Middle frontal gyrus (tissue), 1 donor: ENCODE measurements around the gene ATG16L1.

Source experiments
- DNase-seq: peaks from one replicate; pipeline ENCODE4 v3.0.0-alpha.2; 2015; ENCODE audit warnings: low spot score; ENCODE audit errors: extremely low spot score

ATG16L1 gene

GRCh38 chr2:233226511-233227031, 24.9 kb upstream of the ATG16L1 start:
- DNase-seq = no peak

- DNase-seq = no peak
Measured at GRCh38 chr2:233227346-233227978, 24.0 kb upstream of the ATG16L1 start.

- DNase-seq = peak; percentile 46
Measured at GRCh38 chr2:233228376-233228775, 23.1 kb upstream of the ATG16L1 start.

GRCh38 chr2:233233618-233234230, 17.7 kb upstream of the ATG16L1 start:
- no peak for DNase-seq

- DNase-seq = no peak
Measured at GRCh38 chr2:233234264-233234663, 17.2 kb upstream of the ATG16L1 start.

GRCh38 chr2:233234996-233235395, 16.5 kb upstream of the ATG16L1 start:
- DNase-seq = no peak

- no peak for DNase-seq
Measured at GRCh38 chr2:233235977-233236376, 15.5 kb upstream of the ATG16L1 start.

GRCh38 chr2:233236820-233237589, 14.5 kb upstream of the ATG16L1 start:
- no peak for DNase-seq

GRCh38 chr2:233240897-233241296, 10.6 kb upstream of the ATG16L1 start:
- no peak for DNase-seq

GRCh38 chr2:233241803-233242202, 9.7 kb upstream of the ATG16L1 start:
- no peak for DNase-seq

GRCh38 chr2:233242231-233242927, 9.1 kb upstream of the ATG16L1 start:
- DNase-seq = no peak

- no peak for DNase-seq
Measured at GRCh38 chr2:233243348-233243747, 8.1 kb upstream of the ATG16L1 start.

- no peak for DNase-seq
Measured at GRCh38 chr2:233244818-233245217, 6.7 kb upstream of the ATG16L1 start.

GRCh38 chr2:233245406-233245805, 6.1 kb upstream of the ATG16L1 start:
- no peak for DNase-seq

GRCh38 chr2:233247116-233247515, 4.4 kb upstream of the ATG16L1 start:
- no peak for DNase-seq

- DNase-seq = no peak
Measured at GRCh38 chr2:233247744-233248143, 3.7 kb upstream of the ATG16L1 start.

- no peak for DNase-seq
Measured at GRCh38 chr2:233248999-233249398, 2.5 kb upstream of the ATG16L1 start.

- no peak for DNase-seq
Measured at GRCh38 chr2:233250568-233250967, 905 bp upstream of the ATG16L1 start.

GRCh38 chr2:233250985-233251305, 528 bp upstream of the ATG16L1 start:
- DNase-seq = no peak

- DNase-seq = no peak
Measured at GRCh38 chr2:233252227-233252626, 754 bp downstream of the ATG16L1 start.

- DNase-seq = no peak
Measured at GRCh38 chr2:233255151-233255550, 3.7 kb downstream of the ATG16L1 start.

- no peak for DNase-seq
Measured at GRCh38 chr2:233256048-233256447, 4.6 kb downstream of the ATG16L1 start.
